Thyroid gland (tissue), 4 donors: ENCODE measurements around the gene GNG8.

ENCODE experiments used
- POLR2A ChIP-seq, 2 donors: fragments of 450-650 bp; IDR thresholded peaks; one replicate each; pipeline ENCODE4 v1.6.1; 2017; ENCODE audit warnings: antibody characterized with exemption in 2 of 2, mild to moderate bottlenecking in 2 of 2, moderate library complexity in 1 of 2
- TF ChIP-seq, protein P1 (sequence below), 6 experiments: fragments of 200-600 bp in 3 of 6; fragments of 450-650 bp in 3 of 6; sonication (generic) in 3 of 6; IDR thresholded peaks; one replicate each; pipeline ENCODE4 v1.5.1; 2016 to 2019; ENCODE audit warnings: antibody characterized with exemption in 6 of 6, mild to moderate bottlenecking in 2 of 6, inconsistent platforms in 1 of 6, moderate library complexity in 1 of 6

DNA sequence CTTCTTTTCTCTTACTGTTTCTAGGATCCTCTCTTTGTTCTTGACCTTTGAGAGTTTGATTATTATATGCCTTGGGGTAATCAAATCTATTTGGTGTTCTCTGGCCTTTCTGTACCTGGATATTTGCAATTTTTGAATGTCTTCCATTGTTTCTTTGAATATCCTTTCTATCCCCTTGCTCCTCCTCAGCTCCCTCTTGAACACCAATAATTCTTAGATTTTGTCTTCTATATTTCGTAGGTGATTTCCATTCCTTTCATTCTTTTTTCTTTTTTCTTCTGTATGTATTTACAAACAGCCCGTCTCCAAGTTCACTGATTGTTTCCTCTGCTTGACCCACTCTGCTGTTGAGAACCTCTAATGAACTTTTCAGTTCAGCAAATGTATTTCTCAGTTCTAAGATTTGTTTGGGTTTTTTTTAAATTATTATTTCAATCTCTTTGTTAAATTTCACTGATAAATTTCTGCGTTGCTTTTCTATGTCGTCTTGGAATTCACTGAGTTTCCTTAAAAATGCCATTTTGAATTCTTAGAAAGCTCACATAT is 37.6 kb downstream of the GNG8 start:
- TF ChIP-seq, protein P1, sequence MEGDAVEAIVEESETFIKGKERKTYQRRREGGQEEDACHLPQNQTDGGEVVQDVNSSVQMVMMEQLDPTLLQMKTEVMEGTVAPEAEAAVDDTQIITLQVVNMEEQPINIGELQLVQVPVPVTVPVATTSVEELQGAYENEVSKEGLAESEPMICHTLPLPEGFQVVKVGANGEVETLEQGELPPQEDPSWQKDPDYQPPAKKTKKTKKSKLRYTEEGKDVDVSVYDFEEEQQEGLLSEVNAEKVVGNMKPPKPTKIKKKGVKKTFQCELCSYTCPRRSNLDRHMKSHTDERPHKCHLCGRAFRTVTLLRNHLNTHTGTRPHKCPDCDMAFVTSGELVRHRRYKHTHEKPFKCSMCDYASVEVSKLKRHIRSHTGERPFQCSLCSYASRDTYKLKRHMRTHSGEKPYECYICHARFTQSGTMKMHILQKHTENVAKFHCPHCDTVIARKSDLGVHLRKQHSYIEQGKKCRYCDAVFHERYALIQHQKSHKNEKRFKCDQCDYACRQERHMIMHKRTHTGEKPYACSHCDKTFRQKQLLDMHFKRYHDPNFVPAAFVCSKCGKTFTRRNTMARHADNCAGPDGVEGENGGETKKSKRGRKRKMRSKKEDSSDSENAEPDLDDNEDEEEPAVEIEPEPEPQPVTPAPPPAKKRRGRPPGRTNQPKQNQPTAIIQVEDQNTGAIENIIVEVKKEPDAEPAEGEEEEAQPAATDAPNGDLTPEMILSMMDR (IDR thresholded peaks at IDR 0.05), result no peak
- no peak for TF ChIP-seq POLR2A (IDR thresholded peaks at IDR 0.05)
